Activated CD8-positive, alpha-beta memory T cell treated with anti-CD3 and anti-CD28 coated beads for 1 hour (primary cell): ENCODE results near the gene SFTPB.

Experiments used
- DNase-seq, 2 donors: peaks; one replicate each; pipeline ENCODE4 v3.0.0-alpha.2; 2020; ENCODE audit warnings: low read depth in 1 of 2; ENCODE audit errors: extremely low read depth in 1 of 2

Gene SFTPB

DNA sequence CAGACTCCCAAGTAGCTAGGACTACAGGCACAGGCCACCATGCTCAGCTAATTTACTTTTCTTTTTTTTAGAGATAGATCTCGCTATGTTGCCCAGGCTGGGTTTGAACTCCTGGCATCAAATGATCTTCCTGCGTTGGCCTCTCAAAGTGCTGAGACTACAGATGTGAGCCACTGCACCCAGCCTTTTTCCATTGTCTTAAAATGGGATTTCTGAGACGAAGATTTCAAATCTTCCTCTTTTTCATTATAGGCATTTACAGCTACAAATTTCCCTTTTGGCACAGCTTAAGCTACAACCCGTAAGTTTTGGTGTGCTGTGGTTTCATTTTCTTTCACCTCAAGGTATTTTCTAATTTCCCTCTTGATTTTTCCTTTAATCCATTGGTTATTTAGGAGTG, 34.8 kb upstream of the SFTPB start:
- no peak for DNase-seq

DNA sequence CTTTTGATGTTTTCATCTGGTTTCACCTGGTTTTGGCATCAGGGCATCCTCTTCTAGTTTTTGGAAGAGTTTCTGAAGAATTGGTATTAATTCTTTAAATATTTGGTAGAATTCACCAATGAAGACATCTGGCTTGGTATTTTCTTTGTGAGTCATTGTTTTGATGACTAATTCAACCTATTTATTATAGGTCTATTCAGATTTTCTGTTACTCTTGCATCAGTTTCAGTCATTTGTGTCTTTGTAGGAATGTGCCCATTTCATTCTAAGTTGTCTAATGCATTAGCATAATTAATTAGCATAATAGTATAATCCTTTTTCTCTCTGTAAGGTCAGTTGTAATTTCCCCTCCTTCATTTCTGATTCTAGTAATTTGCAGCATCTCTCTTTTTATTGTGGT, 34.2 kb upstream of the SFTPB start:
- DNase-seq = no peak

DNA sequence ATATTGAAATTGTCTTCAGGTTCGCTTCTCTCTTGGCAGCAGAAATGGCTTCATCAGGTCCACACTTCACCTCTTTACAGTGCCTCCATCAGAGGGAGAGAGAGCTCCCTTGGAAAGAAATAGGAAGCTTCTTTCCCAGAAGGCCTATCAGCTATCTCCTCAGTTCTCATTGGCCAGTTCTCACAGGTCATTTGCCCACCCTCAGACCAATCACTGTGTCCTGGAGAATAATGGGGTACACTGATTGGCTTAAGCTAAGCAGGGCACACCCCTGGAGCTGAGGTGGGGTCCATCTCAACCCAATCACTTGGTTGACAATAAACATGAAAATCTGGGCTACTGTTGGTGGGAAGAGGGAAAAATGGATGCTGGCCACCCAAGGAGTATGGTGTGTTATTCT, 31.3 kb upstream of the SFTPB start:
- no peak for DNase-seq

DNA sequence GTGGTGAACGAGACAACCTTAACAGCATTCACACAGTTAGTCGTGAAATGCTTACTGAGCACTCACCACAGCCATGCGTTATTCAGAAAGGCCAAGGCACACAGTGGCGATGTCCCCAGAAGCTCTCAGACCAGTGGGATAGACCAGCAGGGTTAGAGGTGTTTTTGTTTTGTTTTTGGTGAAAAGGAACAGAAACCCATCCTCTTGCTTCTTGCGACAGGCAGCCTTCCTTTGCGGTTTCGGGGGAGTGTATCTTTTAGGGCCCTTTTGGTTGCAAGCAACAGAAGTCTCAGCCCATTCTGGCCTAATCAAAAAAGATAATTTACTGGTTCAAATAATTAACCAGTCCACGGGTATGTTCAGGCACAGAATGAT, 30.9 kb upstream of the SFTPB start:
- no peak for DNase-seq

DNA sequence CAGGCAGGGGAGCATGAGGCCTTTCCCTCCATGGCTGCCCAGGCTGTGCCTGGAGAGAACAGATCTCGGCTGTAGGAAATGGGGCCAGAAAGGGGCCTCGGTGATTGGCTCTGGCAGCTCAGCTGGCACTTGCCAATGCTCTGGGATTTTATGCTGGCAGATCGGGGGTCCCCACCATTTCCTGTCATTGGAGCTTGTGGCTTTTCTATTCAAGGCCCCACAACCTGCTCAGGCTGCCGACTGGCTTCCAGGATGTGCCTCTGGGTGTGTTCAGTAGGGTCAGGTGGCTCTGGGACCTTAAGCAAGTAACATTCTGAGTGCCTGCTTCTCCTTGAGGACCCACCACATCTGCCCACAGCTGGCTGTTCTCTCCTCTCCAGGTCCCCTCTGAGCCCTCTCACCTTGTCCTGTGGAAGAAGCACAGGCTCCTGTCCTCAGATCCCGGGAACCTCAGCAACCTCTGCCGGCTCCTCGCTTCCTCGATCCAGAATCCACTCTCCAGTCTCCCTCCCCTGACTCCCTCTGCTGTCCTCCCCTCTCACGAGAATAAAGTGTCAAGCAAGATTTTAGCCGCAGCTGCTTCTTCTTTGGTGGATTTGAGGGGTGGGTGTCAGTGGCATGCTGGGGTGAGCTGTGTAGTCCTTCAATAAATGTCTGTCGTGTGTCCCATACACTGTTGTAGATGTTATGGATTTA, 30.3 kb upstream of the SFTPB start:
- DNase-seq = no peak

DNA sequence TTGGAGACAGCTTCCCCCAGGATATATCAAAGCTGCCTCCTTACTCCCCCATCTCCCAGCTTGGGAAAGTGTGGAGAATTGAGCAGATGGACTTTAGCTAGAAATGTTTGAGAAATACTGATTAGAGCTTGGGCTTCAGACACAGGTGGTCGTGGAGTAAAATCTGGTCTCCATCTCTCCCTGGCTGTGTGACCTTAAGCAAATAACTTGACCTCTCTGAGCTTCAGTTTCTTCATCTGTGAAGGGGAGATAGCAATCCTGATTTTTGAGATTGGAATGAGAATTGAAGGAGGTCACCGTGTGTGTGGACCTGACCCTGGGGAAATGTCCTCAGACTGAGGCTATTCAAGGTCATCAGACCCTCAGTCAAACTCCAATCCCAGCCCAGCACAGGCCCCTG, 29.7 kb upstream of the SFTPB start:
- no peak for DNase-seq

DNA sequence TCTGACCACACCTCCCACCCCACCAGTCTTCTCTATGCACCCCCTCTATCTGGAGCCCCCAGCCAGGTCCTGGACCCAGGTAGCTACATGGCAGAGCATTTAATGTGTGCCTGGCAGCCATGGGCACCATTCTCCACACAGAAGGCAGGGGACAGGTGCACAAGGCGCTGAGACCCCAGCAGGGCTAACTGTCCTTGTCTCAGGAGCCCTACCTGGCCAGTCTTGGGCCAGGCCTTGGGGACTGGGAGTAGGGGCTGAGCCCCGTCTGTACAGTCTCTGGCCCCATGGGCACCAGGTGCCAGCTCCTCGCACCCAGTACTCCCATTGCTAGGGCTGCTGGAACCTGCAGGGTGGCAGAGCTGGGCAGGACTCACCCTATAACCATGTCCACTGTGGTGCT, 29.1 kb upstream of the SFTPB start:
- no peak for DNase-seq

DNA sequence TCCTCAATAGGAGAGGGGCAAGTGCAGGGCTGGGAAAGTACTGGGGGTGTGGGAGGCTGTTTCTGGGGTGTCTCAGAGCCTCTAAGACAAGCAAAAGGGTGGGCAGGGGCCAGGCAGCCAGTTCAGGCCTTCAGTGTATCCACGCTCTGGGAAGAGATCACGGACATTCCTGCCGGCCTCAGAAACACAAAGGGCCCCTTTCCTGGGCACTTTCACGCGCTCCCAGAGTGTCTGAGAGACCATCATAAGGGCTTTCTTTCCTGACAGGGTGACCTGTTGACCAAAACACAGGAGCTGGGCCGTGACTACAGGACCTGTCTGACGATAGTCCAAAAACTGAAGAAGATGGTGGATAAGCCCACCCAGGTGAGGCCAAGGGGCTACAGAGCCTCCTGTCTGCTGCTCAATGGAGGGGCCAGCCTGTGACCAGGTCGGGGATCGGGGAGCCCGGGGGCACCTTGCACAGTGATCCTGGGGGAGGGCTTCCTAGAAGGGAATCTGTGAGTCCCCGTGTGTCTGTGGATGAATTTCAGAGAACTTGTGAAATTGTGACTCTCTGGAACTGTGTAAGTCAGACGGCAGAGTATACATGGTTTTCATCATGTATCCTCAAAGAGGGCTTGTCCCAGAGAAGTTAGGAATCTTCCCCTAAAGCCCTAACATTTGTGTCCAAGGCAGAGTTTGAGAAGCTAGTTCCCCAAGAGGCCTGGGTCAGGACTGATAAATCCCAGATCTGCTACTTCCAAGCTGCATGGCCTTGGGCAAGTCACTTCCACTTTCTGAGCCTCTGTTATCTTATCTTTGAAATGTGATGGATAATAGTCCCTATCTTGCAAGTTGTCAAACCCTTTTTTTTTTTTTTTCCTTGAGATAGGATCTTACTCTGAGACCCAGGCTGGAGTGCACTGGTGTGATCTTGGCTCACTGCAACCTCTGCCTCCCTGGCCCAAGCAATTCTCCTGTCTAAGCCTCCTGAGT, 28.0 kb upstream of the SFTPB start:
- DNase-seq = no peak

DNA sequence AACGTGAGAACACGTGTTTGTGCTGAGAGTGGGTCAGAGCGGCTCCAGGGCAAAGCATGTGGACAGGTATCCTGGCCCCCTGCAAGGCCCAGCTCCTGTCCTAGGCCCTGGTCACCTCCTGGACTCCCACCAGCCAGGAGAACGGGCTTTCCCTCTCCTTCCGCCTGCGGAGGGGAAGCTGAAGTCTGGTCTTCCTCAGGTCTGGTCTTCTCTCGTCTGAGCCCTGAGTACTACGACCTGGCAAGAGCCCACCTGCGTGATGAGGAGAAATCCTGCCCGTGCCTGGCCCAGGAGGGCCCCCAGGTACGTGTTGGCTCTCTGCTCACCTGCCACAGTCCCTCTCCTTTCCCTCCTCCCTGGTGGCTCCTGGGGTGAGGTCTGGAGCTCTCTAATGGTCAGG, 27.1 kb upstream of the SFTPB start:
- no peak for DNase-seq

DNA sequence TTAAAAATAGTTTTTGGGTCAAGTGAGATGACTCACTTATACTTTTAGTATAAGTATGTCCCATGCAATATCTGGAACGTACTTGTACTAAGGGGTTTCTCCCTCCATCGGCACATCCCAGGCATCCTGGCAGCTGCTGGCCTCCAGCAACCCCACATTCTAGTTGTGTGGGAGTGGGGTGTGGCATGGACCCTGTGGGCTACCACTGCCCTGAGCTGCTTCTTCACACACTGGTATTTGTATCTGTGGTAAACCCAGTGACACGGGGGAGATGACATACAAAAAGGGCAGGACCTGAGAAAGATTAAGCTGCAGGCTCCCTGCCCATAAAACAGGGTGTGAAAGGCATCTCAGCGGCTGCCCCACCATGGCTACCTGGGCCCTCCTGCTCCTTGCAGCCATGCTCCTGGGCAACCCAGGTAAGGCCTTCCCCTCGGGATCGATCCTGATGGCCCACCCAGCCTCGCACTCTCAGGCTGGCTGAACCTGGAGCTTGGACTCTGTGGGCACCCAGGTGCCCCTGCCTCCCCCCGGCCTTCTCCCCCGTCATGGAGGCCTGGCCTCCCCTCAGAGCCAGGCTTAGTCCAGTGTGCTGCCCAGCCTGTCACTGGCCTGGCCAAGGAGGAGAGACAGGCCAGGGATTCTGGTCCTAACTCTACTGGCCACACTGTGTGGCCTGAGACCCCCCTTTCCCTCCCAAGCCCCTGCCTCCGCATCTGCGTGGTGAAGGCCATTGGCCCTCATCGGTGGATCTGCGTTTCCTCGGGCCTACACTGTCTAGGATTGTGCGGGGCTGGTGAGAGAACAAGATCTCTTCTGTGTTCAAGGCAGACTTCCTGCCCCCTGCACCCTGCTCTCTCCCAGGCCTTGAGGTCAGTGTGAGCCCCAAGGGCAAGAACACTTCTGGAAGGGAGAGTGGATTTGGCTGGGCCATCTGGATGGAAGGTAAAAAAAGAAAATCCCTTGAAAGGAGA, 26.3 kb upstream of the SFTPB start, which contains the start of gene GNLY:
Gene GNLY, plus strand, starts transcription at position 307 of the 974 bp plus-strand sequence. Its CDS starts 61 bp downstream, at position 368.
- no peak for DNase-seq

DNA sequence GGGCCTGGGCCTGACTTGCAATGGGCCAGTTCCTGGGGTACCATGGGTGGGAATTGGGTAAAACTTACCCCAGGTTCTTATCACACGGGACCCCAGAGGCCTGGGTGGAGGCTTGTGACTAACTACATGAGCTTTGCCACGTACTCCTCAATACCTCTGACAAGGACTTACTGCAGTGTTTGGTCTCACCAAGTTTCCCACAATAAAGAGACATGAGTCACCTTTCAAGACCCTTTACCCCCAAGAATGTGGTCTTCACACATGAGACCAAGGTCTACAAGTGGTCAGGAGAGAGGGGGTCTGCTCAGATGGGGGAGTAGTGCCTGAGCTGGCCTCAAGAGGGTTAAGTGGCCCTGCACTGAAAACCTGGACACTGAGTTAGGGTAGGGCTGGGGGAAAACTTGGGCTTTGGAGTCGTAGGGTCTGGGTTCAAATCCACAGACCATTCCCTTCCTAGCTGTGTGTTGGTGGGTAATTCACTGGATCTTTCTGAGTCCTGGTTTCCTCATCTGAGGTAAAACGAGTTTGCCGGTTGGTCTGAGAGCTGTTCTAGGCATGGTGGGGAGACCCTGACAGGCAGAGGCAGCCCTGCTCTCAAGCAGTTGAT, 24.1 kb upstream of the SFTPB start:
- DNase-seq = no peak

DNA sequence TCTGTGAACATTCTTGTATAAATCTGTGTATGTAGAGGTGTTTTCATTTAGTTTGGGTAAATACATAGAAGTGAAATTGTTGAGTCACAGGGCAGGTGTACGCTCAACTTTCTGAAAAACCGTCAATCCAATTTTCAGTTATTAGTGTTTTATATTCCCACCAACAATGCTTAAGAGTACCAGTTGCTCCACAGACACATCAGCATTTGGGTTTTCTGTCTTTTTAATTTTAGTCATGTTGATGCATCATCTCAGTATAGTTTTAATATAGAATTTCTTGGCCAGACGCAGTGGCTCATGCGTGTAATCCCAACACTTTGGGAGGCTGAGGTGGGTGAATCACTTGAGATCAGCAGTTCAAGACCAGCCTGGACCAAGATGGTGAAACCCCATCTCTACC, 22.9 kb upstream of the SFTPB start:
- no peak for DNase-seq

DNA sequence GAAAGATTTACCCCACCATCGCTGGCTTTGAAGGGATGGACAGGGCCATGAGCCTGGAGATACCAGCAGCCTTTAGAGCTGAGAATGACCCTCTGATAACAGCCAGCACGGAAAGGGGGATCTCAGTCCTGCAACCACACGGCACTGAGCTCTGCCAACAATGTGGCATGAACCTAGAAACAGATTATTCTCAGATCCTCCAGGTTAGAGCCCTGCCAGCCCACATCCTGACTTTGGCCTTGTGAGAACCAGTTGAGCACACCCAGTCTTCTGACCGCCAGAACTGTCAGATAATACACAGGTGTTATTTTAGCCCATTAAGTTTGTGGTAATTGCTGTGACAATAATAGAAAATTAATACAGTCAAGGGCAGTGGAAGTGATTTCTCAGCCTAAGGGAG, 16.8 kb upstream of the SFTPB start:
- no peak for DNase-seq

DNA sequence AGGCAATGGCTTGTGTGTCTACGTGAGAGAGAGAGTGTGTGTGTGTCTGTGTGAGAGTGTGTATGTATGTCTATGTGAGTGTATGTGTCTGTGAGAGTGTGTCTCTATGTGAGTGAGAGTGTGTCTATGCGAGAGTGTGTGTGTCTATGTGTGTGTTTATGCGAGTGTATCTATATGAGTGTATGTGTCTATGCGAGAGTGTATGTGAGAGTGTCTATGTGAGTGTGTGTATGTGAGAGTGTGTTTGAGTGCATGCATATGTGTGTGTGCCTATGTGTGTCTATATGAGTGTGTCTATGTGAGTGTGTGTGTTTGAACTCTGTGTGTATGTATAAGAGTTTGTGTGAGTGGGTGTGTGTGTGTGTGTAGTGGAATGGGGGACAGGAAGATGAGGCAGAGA, 16.4 kb upstream of the SFTPB start:
- DNase-seq = no peak

DNA sequence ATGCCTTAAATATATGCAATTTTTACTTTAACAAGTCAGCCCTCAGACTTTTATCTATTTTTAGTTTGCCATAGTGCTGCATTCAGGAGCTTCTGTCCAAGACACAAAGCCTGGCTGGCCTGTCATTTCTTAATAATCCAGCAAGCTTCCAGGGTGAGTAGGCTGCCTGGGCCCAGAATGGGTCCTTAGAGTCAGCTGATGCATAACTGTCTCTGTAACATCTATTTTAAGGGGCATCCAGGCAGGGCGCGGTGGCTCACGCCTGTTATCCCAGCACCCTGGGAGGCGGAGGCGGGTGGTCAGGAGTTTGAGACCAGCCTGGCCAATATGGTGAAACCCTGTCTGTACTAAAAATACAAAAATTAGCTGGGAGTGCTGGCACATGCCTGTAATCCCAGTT, 14.4 kb upstream of the SFTPB start:
- no peak for DNase-seq

DNA sequence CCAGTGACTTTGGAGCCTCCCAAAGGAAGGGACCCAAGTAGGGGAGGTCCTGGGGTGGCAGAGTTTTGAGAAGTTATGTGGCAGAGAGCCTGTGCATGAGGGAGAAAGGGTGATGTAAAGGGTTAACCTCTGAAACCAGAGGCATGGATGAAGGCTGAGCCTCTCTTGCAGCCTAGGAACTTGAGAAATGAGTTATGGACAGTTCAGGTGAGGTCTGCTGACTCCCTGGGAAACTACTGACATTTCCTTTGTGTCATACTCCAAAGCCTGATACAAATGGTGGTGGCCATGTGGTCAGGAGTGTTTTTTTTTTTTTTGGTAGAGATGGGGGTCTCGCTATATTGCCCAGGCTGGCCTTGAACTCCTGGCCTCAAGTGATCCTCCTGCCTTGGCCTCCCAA, 13.8 kb upstream of the SFTPB start:
- no peak for DNase-seq

DNA sequence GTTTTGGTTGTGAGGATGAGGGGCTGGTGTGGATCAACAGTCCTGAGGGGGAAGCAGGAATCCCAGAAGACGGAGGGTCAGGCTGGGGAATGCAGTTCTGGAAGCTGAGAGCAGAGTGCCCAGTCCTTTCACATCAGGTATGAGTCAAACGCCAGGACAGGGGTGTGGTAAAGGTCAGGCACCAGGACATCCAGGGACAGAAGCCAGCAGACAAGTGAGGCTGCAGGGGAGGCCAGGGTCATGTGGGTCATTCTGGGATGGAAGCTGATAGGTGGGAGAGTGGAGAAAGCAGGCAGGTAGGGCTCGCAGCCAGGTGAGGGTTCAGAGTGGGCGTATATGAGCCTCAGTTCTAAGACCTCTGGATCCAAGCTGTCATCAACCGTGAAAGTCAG, 13.4 kb upstream of the SFTPB start:
- no peak for DNase-seq

DNA sequence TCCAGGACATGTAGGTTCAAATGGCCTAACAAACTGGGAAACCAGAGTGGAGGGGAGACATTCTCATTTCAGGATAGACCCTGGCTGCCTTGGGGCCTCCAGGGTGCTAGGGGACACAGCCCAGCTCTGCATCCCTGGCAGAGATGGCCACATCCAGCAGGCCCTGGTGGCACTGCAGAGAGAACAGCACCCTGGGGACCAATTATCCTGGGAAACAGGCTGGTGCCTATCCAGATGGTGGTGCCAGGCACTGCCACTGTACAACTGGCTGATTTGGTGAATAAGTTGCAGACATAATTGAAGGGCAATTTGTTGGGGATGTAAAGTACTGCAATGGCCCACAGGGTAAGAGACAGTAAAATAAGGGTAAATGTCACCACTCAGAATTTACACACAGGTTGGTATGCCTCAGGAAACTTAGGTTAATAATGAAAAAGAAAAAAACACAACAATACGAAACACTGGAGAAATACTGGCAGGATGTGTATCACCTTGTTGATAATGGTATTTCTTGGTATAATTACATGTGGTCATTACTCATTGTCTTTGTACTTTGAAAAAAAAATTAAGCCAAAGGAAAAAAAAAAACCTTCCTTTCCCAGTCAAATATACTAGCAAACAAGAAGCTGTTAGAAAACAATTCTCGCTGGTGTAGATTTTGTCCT, 12.8 kb upstream of the SFTPB start:
- DNase-seq = no peak

DNA sequence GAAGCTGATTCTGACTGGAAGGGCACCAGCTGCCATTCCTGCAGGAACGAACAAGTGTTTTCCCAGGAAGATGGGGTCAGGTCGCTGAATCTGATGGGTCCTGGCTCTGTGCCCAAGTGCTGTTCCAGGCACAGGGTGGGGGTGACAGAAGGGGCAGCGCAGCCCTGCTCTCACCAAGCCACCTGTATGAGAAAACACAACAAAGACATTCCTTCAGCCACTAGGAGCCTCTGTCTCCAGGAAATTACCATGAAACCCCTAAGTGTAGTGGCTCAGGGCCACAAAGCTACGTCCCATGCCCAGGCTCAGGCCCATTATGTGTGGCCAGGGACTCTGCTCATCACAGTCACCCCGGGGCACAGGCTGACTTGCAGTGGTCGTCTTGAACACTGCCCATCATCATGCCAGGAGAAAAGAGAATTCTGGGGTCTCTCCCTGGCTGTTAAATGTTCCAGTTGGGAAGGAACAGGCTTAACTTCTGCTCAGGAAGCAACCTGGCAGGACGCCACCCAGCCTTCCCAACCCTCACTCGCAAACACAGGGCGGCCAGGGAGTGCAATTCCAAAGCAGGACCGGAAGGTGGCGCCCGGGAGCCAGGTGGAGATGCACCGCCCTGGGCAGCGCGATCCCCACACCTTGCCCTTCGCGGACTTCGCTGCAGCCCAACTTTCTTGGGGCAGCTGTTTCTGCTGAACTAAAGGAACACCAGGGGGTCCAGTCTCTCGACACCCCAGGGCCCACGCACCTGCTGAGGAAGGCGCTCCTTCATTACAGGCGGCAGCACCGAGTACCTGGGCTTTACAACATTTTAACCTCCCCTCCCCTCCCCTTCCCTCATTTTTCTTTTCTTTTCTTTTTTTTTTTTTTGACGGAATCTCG, 11.0 kb upstream of the SFTPB start:
- peak; percentile 27 to 63 for DNase-seq
